ENCODE results near the gene TF. TPM values are rescaled to one million over a fixed set of nuclear protein-coding genes. Genes with fewer than 3 reads are reported as not detected.
A peak's percentile ranks its signal among the peaks of the same experiment; 100 is the strongest.

The TF gene
- total and polyA plus RNA-seq, 2 of the 8 experiments (the other 6 are each of a cell fraction or from before 2014, with no cell fraction given), result 0.02 to 0.26 TPM

- FAIRE-seq, result no peak
- Histone ChIP-seq H3K79me2 (ENCODE audit: control insufficient read depth in 1 of 2, insufficient read depth in 2 of 2, low read length in 2 of 2) (no peaks in the 10 kb centered on the region), H3K27ac (ENCODE audit: low read depth, low read length) (no peak overlapping the region; the same call in 1 of the 2 replicates), H2BK12ac (ENCODE audit: low read depth, low read length) (no peak overlapping the region), H4K5ac (ENCODE audit: insufficient read length, low read depth, low read length) (no peak overlapping the region), H3K14ac (ENCODE audit: insufficient read length) (no peak overlapping the region), H3K36me3 (ENCODE audit: control insufficient read depth in 2 of 4, insufficient read depth in 4 of 4, low read length in 3 of 4) (peaks cover 13 to 45% (median 23%) of the 10 kb centered on the region in 4 experiments), H3K4ac (replicated peaks; ENCODE audit: insufficient read length, low read depth, low read length) (no peak overlapping the region), H2BK15ac (ENCODE audit: low read length) (no peak overlapping the region), H3K4me3 (ENCODE audit: extremely low read depth in 1 of 4, insufficient read depth in 2 of 4, low read depth in 3 of 4, low read length in 4 of 4) (no peak overlapping the region), H2AK5ac (ENCODE audit: low read depth, low read length) (no peak overlapping the region), H2BK20ac (ENCODE audit: low read length) (peak overlapping the region; percentile 73; the same call in 1 of the 2 replicates), H3K23me2 (ENCODE audit: low read depth, low read length) (no peaks in the 10 kb centered on the region; the same call in 1 of the 2 replicates), H3K9ac (replicated peaks in 1 of 4; ENCODE audit: extremely low read depth in 1 of 4, low read depth in 3 of 4, low read length in 3 of 4) (no peak overlapping the region), H4K91ac (replicated peaks; ENCODE audit: insufficient read length, low read length) (no peak overlapping the region), H4K20me1 (replicated peaks in 1 of 2; ENCODE audit: control insufficient read depth in 1 of 2, insufficient read depth in 2 of 2, low read length in 2 of 2) (peaks cover 0 to 2% of the 10 kb centered on the region in 2 experiments), H3K4me1 (replicated peaks in 1 of 4; ENCODE audit: control insufficient read depth in 3 of 4, insufficient read depth in 4 of 4, low read length in 3 of 4) (peaks cover 4 to 15% (median 7%) of the 10 kb centered on the region in 4 experiments; a peak in 5 of 7 replicates), H3K4me2 (ENCODE audit: insufficient read depth in 1 of 2, low read depth in 2 of 2, low read length in 2 of 2) (peak overlapping the region; percentile 17 to 25; a peak in 2 of 4 replicates), H2BK5ac (ENCODE audit: low read depth, low read length) (no peak overlapping the region), H3K79me1 (ENCODE audit: low read depth, low read length) (peaks cover 2% of the 10 kb centered on the region), H3K23ac (ENCODE audit: insufficient read length) (no peak overlapping the region), H2BK120ac (replicated peaks; ENCODE audit: low read depth, low read length) (no peak overlapping the region), H3K9me3 (ENCODE audit: insufficient read depth in 2 of 2, low read depth in 1 of 2, low read length in 1 of 2) (no peaks in the 10 kb centered on the region), H2AFZ (ENCODE audit: low read length) (no peak overlapping the region), H4K8ac (ENCODE audit: extremely low read depth, insufficient read depth, low read length) (no peak overlapping the region), H3K18ac (ENCODE audit: extremely low read depth, low read length) (no peak overlapping the region; the same call in 1 of the 2 replicates), H3K27me3 (replicated peaks in 1 of 4; ENCODE audit: control insufficient read depth in 3 of 4, extremely low read depth in 1 of 4, insufficient read depth in 3 of 4, low read length in 3 of 4) (no peaks in the 10 kb centered on the region), H3K56ac (replicated peaks; ENCODE audit: insufficient read length, low read depth, low read length) (no peak overlapping the region)
- WGBS, 2 experiments (ENCODE audit: extremely low coverage in 1 of 2, insufficient coverage in 1 of 2, insufficient read length in 1 of 2, insufficient replicate concordance in 2 of 2, low coverage in 1 of 2, low lambda C conversion rate in 2 of 2, missing lambda C conversion rate in 1 of 2), result 68% methylated on average over 8 of the region's 8 CpGs; no CpG with 5 or more reads in 1 of the 2 experiments
- ChIA-PET POLR2A (ENCODE audit: partially characterized antibody) (interaction anchor here (0.6 to 1.6 kb wide), 7 partner anchors 11 to 145 kb away, joined by 3 to 5 read pairs (median 4); no protein-coding TSS in a partner anchor), CTCF (ENCODE audit: partially characterized antibody) (interaction anchor here (0.7 to 6.0 kb wide), 9 partner anchors 9 to 106 kb away, joined by 3 to 75 read pairs (median 3); no protein-coding TSS in a partner anchor)
- DNase-seq (ENCODE audit: low read depth in 1 of 2, low spot score in 2 of 2), result peak in 1 of 2 experiments; percentile 38
- TF ChIP-seq POU5F1 (IDR thresholded peaks at IDR 0.05; ENCODE audit: low read depth, low read length) (no peak), KDM5A (IDR thresholded peaks at IDR 0.05; ENCODE audit: low read length) (no peak), POLR2AphosphoS5 (IDR thresholded peaks at IDR 0.05; ENCODE audit: low read depth, low read length) (0 out of 2 replicates have a peak, but pooled peaks have one; percentile 15), CHD1 (IDR thresholded peaks at IDR 0.05; ENCODE audit: low read depth, low read length) (no peak), SIN3A (conservative IDR thresholded peaks at IDR 0.05 in 1 of 2, IDR thresholded peaks at IDR 0.05 in 1 of 2; ENCODE audit: low read depth in 1 of 2, low read length in 2 of 2) (0 out of 4 replicates have a peak, but pooled peaks have one; percentile 36 to 69), SIRT6 (IDR thresholded peaks at IDR 0.05; ENCODE audit: low read length) (no peak), SP1 (IDR thresholded peaks at IDR 0.05; ENCODE audit: low read depth, low read length) (no peak), PHF8 (conservative IDR thresholded peaks at IDR 0.05; ENCODE audit: low read depth, low read length) (no peak), CTBP2 (IDR thresholded peaks at IDR 0.05; ENCODE audit: borderline replicate concordance, insufficient read depth, insufficient read length, low read length) (no peak), CBX8 (IDR thresholded peaks at IDR 0.05; ENCODE audit: borderline replicate concordance, low read depth, low read length) (no peak)
Observed at GRCh38 chr3:133821767-133822638, 75.8 kb downstream of the TF start.
